Measurements from ENCODE around the gene ASNSD1. TPM values are rescaled to one million over a fixed set of nuclear protein-coding genes. Genes with fewer than 3 reads are reported as not detected.
"Not testable (repeated sequence)": the region's sequence is repeated elsewhere in the genome, so short reads cannot be mapped to it uniquely, and the experiment has no call there.

ASNSD1 gene
- total and polyA plus RNA-seq, 12 donors = 25.9 to 46.7 (median 30.8) TPM

- peaks cover 0 to 30% (median 5%) of the 10 kb centered on the region in 9 donors for H3K36me3 ChIP-seq
- ATAC-seq (no peak), DNase-seq (no peak)
- H3K27ac ChIP-seq = no peak overlapping the region
- intact Hi-C loops (cut with DNase I) = no loop called here
- H3K9me3 ChIP-seq = no peaks in the 10 kb centered on the region
- no peak for TF ChIP-seq CTCF (IDR thresholded peaks at IDR 0.05)
- H3K4me3 ChIP-seq = no peak overlapping the region
- peaks cover 0 to 9% (median 0%) of the 10 kb centered on the region in 9 donors for H3K4me1 ChIP-seq
- 50 to 51% methylated on average over 2 of the region's 2 CpGs for WGBS, 2 donors
- H3K27me3 ChIP-seq = no peaks in the 10 kb centered on the region
These were observed 39.4 kb downstream of the ASNSD1 start for GRCh38 chr2:189700681-189701080.

DNA sequence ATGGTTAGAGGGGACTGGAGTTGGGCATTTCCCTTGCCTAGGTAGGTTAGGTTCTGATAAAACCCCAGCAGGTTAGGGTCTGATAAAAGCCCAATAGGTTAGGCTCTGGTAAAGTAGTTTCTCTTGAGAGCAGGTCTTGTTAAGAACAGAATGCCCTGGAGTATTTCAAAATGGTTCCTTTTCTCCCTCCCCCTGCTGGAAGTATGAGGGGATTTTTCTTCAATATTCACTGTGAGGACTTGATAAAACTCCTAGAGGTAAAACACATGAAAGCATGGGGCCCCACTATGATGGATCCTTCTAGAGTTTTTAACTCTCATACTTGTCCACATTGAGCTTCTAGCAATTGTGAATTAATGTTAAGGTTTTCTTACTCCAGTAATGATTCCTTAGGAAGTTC lies 40.8 kb downstream of the ASNSD1 start:
- Histone ChIP-seq H3K36me3 (peaks cover 0 to 36% (median 7%) of the 10 kb centered on the region in 9 donors), H3K9me3 (no peaks in the 10 kb centered on the region), H3K27ac (no peak overlapping the region), H3K27me3 (no peaks in the 10 kb centered on the region), H3K4me3 (no peak overlapping the region), H3K4me1 (peaks cover 0 to 9% (median 0%) of the 10 kb centered on the region in 9 donors)
- DNase-seq (no peak), ATAC-seq (no peak)
- no peak for TF ChIP-seq CTCF (IDR thresholded peaks at IDR 0.05)
- intact Hi-C loops (cut with DNase I) = no loop called here

GRCh38 chr2:189709501-189710221 lies 48.4 kb downstream of the ASNSD1 start:
- Histone ChIP-seq H3K27ac (no peak overlapping the region), H3K27me3 (no peaks in the 10 kb centered on the region), H3K36me3 (peaks cover 0 to 50% (median 15%) of the 10 kb centered on the region in 9 donors), H3K9me3 (no peaks in the 10 kb centered on the region), H3K4me1 (no peaks in the 10 kb centered on the region), H3K4me3 (no peak overlapping the region)
- ATAC-seq (no peak), DNase-seq (no peak)
- intact Hi-C loops (cut with DNase I) = no loop called here
- 93% methylated on average over 5 of the region's 5 CpGs for WGBS, 2 donors
- TF ChIP-seq CTCF (IDR thresholded peaks at IDR 0.05) = no peak

- 84 to 93% methylated on average over 1 of the region's 1 CpG for WGBS, 2 donors
- peaks cover 0 to 25% (median 0%) of the 10 kb centered on the region in 9 donors for H3K36me3 ChIP-seq
- H3K4me1 ChIP-seq; H3K4me3 ChIP-seq; DNase-seq; ATAC-seq; intact Hi-C loops (cut with DNase I); H3K27ac ChIP-seq; H3K27me3 ChIP-seq: not testable (repeated sequence)
- H3K9me3 ChIP-seq = peaks cover 0 to 21% (median 0%) of the 10 kb centered on the region in 11 donors
These were observed 56.3 kb downstream of the ASNSD1 start for GRCh38 chr2:189717593-189717992.

DNA sequence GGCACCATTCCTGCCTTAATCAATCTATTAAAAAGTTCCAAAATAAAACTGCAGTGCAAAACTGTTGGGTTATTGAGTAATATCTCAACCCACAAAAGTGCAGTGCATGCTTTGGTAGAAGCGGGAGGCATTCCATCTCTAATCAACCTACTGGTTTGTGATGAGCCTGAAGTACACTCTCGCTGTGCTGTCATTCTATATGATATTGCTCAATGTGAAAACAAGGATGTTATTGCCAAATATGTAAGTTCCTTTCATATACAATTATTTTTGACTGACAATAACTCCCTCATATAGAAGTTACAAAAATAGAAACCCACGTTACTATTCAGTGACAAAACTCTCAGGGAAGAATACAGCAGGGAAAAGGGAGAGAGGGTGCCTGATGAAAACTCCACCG lies 58.3 kb downstream of the ASNSD1 start:
- no peak for ATAC-seq
- WGBS, 2 donors = 90 to 91% methylated on average over 4 of the region's 4 CpGs
- H3K27ac ChIP-seq = no peak overlapping the region
- intact Hi-C loops (cut with DNase I) = no loop called here
- H3K27me3 ChIP-seq = no peaks in the 10 kb centered on the region
- no peaks in the 10 kb centered on the region for H3K4me1 ChIP-seq
- H3K9me3 ChIP-seq = peaks cover 0 to 21% (median 0%) of the 10 kb centered on the region in 11 donors
- H3K4me3 ChIP-seq = no peak overlapping the region
- TF ChIP-seq CTCF (IDR thresholded peaks at IDR 0.05) = no peak
- peaks cover 0 to 25% (median 0%) of the 10 kb centered on the region in 9 donors for H3K36me3 ChIP-seq
- DNase-seq = no peak
